Measurements from ENCODE around the gene AP1S1. TPM values are rescaled to one million over a fixed set of nuclear protein-coding genes. Genes with fewer than 3 reads are reported as not detected.

The AP1S1 gene
- polyA plus RNA-seq, 4 donors, result 62.7 to 134 (median 87.3) TPM

GRCh38 chr7:101210143-101210542 is 55.9 kb downstream of the AP1S1 start:
- FAIRE-seq, result no peak
- Histone ChIP-seq H3K4me3 (ENCODE audit: low read depth in 1 of 3, low read length in 3 of 3) (no peak overlapping the region), H3K36me3 (ENCODE audit: control insufficient read depth in 3 of 3, insufficient read depth in 2 of 3, low read depth in 1 of 3, low read length in 3 of 3) (peaks cover 20 to 93% (median 22%) of the 10 kb centered on the region in 3 donors), H3K4me1 (ENCODE audit: control insufficient read depth in 3 of 3, insufficient read depth in 2 of 3, low read depth in 1 of 3, low read length in 2 of 3) (no peaks in the 10 kb centered on the region), H3K9me3 (ENCODE audit: control insufficient read depth in 2 of 2, insufficient read depth in 1 of 2, low read depth in 1 of 2, low read length in 1 of 2) (no peaks in the 10 kb centered on the region), H3K27me3 (ENCODE audit: control insufficient read depth in 3 of 3, insufficient read depth in 3 of 3, low read length in 3 of 3) (no peaks in the 10 kb centered on the region), H3K27ac (ENCODE audit: low read depth in 1 of 3, low read length in 2 of 3) (no peak overlapping the region)
- DNase-seq, result no peak
- 94% methylated on average over 17 to 19 of the region's 19 CpGs for WGBS, 3 donors

Other genes with a start within 250 kb of the AP1S1 start
- gene MUC3A, start 204.9 kb upstream of the AP1S1 start, polyA plus RNA-seq, result 100 to 1,000 TPM in 2 of 4 donors, 10 to 100 TPM in 2; 49.6 to 242 (median 104) TPM
- 10 to 100 TPM in 3 of 4 donors, 1 to 10 TPM in 1; 2.6 to 31.8 (median 17.0) TPM for gene MUC12, start 184.9 kb upstream of the AP1S1 start, polyA plus RNA-seq
- 100 to 1,000 TPM in 1 of 4 donors, 10 to 100 TPM in 3; 16.1 to 243 (median 23.7) TPM for gene MUC17, start 134.4 kb upstream of the AP1S1 start, polyA plus RNA-seq
- gene TRIM56, start 69.0 kb upstream of the AP1S1 start, polyA plus RNA-seq, result 10 to 100 TPM in 2 of 4 donors, 1 to 10 TPM in 2; 7.6 to 24.9 (median 12.5) TPM
- 10 to 100 TPM in 1 of 4 donors, 1 to 10 TPM in 2, under 1 TPM in 1; 0.80 to 35.4 (median 2.7) TPM for gene SERPINE1, start 27.4 kb upstream of the AP1S1 start, polyA plus RNA-seq
- gene VGF, start 11.1 kb downstream of the AP1S1 start, polyA plus RNA-seq, result under 1 TPM in 2 of 4 donors, not detected in 2; 0.32 to 0.49 TPM
- gene NAT16, start 25.8 kb downstream of the AP1S1 start, polyA plus RNA-seq, result under 1 TPM in 2 of 4 donors, not detected in 2; 0.04 to 0.10 TPM
- gene MOGAT3, start 46.6 kb downstream of the AP1S1 start, polyA plus RNA-seq, result 10 to 100 TPM; 15.4 to 69.3 (median 61.1) TPM
- gene PLOD3, start 63.1 kb downstream of the AP1S1 start, polyA plus RNA-seq, result 10 to 100 TPM; 54.5 to 67.0 (median 58.8) TPM
- 100 to 1,000 TPM in 3 of 4 donors, 10 to 100 TPM in 1; 68.1 to 240 (median 163) TPM for gene ZNHIT1, start 63.7 kb downstream of the AP1S1 start, polyA plus RNA-seq
- gene CLDN15, start 83.3 kb downstream of the AP1S1 start, polyA plus RNA-seq, result 100 to 1,000 TPM in 3 of 4 donors, 10 to 100 TPM in 1; 47.1 to 315 (median 308) TPM
- gene FIS1, start 90.6 kb downstream of the AP1S1 start, polyA plus RNA-seq, result 100 to 1,000 TPM; 136 to 319 (median 242) TPM
- gene IFT22, start 167.3 kb downstream of the AP1S1 start, polyA plus RNA-seq, result 10 to 100 TPM in 2 of 4 donors, 1 to 10 TPM in 2; 2.2 to 17.6 (median 8.3) TPM
- under 1 TPM in 2 of 4 donors, not detected in 2; 0.10 to 0.12 TPM for gene COL26A1, start 208.4 kb downstream of the AP1S1 start, polyA plus RNA-seq